Inflammatory macrophage (primary cell): ENCODE data around the gene SRGAP2.
A peak's percentile ranks its signal among the peaks of the same experiment; 100 is the strongest.
"Not testable (repeated sequence)": the region's sequence is repeated elsewhere in the genome, so short reads cannot be mapped to it uniquely, and the experiment has no call there.

ENCODE experiments used
- DNase-seq, 2 donors: peaks; one replicate each; pipeline ENCODE4 v3.0.0-alpha.2; 2020 to 2022

Gene SRGAP2

DNA sequence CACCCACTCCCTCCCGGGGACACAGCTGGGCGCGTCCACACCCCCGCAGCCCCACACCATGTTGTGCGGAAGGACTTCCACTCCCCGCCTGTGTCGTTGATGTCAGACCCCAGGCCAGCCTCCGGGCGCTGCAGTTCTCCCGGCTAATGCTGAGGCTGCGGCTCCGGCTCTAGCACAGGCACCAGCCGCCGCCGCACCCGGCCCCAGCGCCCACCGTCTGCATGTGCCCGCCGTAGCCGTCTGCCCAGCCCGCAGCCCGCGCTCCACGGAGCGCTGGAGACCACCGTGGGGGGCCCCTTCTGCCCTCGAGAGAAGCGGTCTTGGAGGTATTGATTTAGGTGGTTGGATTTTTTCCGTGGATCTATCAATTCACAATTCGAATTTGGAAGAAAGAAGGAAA is 2.2 kb downstream of the SRGAP2 start:
- DNase-seq = not testable (repeated sequence)

DNA sequence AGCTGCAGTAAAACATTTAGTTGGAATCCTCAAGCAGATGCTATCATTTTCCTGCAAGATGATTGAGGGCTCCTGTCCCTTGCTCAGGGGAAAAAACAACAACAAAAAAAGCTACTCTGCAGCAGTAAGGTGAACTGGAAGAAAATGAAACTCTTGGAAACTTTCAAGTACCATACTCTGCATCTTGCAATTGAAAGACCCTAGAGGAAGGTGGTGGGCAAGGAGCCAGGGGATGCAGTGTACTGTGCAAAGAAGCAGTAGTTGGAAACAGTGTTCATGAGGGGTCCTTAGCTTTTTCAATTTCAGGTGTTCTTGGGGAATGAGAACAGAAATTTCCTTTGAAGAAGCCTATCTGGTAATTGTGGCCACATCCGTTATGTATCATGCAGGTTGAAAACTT is 7.5 kb downstream of the SRGAP2 start:
- not testable (repeated sequence) for DNase-seq

DNA sequence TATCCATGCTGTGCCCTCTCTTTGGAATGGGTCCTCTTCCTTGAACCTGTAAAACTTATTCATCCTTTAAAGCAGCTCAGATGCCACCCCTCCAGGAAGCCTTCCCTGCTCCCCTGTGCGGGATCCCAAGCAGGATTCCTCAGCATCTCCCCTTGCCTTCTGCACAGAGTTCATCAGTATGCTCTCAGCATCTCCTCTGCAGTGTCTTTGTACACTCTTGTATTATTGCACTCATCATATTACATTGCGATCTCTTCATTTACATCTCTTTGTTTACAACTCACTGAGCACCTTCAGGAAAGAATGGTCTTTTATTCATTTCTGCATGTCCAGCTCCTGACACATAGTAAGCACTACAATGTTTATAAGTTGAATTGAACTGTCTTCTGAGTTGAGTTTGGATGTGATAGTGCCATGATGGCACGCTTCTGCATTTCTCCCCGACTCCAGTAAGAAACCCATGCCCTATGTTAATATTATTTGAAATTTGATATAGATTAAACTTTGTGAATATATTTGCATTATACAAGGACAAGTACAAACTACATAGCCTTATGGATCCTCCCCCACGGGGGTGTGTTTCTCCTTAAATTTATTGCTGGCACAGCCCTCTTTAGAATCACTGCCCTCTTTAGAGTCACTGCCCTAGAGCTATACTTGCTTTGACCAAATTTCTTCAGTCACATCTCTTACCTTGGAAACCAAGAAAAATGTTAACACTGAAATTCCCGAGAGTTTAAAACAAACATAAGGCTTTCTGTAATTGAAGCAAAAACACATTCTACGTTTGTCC is 12.5 kb downstream of the SRGAP2 start:
- DNase-seq = not testable (repeated sequence)

DNA sequence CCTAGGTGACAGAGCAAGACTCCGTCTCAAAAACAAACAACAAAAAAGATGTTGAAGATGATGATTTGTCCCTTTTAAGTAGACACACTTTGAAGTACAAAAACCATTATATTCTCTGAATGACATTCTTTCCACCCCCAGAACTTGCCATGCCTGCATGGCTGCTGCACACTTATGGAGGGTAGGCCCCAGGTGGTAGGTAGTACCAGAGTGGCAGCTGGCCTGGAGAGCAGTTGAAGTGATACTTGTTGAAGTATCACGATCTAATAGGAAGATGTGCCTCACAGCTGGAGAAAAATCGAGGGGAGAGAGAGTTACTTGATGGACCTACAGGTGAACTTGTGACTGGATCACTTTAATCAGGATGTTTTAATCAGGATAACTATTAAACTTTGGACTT is 14.9 kb downstream of the SRGAP2 start:
- DNase-seq = not testable (repeated sequence)

DNA sequence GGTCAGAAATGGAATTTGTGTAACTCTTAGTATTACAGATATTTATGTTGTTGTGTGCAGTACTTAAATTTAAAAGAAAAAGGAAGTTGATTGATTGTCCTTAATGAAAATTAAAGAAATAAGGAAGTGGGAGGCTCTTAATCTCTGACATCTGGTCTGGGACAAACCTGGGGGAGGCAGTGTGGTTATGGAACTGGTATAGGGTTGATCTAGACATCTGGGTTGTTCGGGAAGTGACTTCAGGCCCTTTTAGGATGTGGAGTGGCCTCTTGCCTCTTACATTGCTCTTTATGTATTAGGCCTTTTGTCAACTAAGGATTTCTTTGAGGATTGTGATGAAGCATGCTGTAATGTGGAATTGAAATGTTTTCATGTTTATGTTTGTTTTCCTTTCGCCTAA is 15.4 kb downstream of the SRGAP2 start:
- not testable (repeated sequence) for DNase-seq

DNA sequence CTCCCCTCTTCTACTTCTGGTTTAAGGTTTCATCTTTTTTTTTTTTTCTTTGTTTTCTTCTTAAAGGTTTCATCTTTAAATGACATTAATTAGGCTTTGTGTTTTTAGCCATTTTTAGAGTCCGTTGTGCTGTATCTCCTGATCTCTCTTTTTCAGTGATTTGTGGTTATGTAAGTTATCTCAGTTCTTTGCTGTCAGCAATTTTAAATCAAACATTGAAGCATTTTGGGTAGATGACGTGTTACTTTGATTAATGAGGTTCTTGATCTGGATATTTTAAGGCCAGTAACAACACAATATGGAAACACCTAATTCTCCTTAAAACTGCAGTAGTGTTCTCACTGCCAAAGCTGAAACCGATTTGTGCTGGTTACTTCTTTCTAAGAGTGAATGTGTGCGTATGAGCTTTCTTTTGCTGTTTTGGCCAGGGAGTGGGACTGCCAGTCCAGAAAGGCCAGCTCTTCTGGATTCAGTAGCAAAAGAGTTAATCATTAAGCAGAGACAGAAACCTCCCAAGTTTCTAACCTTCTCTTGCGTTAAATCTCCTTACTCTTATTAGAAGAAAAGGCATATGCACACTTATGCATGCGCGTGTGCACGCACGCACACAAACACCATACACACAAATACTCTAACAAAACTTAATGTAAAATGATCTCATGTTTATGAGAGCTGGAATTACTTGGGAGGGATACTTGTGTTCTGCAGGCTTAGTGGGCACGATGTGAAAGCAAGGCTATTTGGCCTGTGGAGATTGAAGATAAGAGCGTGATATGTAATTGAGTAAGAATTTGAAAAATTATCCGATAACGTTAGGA is 16.4 kb downstream of the SRGAP2 start:
- not testable (repeated sequence) for DNase-seq

DNA sequence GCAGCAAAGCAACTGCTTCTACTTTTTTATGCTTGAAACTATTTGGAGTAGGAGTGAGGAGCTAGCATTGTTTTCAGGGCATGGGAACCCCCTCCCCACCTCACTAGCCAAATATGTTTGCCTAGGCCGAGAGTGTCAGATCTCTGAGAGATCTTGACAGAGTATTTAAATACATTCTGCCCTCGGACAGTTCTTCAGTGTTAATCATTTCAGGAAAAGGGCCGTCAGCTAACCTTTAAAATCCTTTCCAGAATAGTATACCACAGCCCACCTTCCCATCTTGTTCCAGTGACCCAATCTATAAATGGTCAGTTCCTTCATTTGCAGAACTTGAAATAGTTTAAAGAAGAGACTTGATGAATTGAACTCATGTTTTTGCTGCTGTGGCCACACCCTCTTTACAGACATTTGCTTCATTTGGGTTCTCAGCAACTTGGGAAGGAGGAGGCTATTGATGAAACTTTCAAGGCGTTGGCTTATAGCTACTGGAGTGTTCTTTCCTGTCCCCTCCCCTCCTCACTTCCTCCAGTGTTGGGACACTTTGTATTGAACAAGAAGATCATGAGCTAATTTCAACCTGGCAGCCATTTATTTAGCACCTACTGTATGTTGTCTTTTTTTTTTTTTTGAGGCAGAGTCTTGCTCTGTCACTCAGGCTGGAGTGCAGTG is 17.1 kb downstream of the SRGAP2 start:
- peak; percentile 42 to 78 for DNase-seq

DNA sequence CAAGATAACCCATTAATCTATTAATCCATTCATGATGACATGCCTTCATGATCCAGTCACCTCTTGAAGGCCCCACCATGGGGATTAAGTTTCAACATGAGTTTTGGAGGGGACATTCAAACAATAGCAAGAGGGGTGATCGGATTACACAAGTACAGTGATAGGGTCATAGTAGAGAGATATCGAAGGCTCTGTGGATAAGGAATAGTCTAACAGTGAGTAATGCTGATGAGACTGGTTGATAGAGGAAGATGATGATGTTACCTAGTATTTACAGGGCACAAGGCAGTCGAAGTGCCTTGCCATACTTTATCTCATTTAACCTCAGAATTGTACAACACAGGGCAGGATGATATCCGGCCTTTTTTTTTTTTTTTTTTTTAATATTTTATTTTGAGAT is 18.2 kb downstream of the SRGAP2 start:
- not testable (repeated sequence) for DNase-seq

DNA sequence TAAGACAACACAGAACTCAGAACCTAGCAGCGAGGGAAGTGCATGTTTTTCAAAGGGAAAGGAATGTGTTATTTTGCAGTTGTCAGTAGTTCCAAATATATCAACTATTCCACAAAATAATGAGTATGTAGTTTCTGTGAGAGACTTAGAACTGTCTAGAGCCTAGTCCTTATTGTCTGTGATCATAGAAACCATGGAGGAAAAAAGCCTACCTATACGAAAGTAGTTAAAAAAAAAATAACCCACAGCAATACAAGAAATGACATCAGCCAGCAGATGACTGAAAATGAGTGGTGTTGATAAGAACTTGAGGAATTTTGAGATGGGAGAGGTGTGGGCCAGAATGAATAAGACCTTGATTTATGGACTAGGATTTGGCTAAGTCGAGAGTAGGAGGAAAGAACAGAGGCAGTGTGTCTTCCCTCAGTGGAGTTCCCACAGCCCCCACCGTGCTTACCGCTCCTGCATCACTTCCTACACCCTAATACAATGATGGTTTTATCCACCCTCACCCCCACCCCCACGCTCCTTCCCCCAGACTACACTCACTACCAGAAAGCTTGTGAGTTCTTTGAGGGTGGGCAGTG is 20.9 kb downstream of the SRGAP2 start:
- DNase-seq = not testable (repeated sequence)

DNA sequence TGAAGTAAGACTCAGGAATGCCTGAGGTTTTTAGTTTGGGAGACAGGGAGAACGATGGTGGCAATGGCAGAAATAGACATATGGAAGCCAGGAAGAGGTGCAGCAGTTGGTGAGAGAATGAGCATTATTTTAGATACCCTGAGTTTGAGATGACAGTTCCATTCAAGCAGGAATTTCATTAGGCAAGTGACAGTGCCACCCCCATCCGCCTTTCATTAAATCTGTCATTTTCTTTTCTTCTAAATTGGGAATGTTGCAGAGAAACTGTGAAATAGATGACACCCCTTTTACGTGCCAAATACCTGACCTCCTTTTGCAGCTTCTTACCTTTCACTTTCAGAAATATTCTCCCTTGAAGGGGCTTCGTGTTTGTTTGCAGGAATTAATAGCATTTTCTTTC is 22.0 kb downstream of the SRGAP2 start:
- not testable (repeated sequence) for DNase-seq

DNA sequence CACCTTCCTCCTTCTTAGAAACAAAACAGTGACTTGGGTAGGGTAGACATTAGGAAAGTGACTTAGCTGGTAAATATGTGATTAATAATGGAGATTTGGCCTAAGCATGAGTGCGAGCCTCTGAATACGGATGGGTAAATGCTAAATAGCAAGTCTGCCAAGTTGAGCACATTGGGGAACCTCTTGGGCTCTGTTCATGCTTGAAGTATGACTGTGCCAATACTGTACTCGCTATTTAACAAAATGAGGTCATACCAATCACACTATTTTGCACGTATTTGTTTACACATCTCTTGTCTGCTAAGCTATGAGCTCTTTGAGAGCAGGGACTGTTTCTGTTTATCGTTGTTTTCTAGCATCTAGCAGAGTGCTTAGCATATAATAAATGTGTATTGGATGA is 23.5 kb downstream of the SRGAP2 start:
- not testable (repeated sequence) for DNase-seq

DNA sequence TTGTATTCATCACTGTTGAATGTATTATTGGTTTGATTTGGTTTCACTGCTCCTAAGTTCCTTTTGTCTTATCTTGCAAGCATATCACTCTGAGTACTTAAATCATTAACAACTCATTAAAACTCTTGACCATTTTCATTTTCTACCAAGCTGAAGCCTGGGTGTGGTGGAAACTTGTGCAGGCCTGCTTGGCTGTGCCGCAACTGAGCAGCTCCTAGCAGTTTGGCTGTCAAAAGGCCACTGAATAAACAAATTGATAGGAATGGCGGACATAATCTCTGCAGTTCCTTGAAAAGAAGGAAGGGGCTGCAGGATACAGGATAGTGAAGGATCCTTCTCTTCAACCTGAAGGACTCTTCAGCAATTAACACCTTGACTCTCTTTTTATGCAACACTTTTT is 25.9 kb downstream of the SRGAP2 start:
- not testable (repeated sequence) for DNase-seq

DNA sequence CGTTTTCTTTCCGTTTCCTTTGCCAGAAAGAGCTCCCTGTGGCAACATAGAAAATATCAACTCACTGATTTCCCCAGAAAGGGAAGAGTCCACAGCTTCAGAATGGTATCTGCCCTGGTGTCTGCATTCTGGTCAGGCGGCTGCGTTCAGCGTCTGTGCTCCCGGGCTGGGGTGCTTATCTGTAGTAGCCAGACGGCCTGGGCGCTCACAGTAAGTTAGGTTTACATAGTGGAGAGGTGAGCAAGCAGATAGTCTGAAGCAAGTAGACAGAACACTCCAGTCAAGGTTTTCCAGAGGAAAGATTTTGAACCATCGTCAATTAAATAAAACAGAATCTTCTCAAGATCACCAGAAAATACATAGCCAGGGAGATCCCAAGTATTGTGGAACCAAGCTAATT is 28.6 kb downstream of the SRGAP2 start:
- DNase-seq = not testable (repeated sequence)

DNA sequence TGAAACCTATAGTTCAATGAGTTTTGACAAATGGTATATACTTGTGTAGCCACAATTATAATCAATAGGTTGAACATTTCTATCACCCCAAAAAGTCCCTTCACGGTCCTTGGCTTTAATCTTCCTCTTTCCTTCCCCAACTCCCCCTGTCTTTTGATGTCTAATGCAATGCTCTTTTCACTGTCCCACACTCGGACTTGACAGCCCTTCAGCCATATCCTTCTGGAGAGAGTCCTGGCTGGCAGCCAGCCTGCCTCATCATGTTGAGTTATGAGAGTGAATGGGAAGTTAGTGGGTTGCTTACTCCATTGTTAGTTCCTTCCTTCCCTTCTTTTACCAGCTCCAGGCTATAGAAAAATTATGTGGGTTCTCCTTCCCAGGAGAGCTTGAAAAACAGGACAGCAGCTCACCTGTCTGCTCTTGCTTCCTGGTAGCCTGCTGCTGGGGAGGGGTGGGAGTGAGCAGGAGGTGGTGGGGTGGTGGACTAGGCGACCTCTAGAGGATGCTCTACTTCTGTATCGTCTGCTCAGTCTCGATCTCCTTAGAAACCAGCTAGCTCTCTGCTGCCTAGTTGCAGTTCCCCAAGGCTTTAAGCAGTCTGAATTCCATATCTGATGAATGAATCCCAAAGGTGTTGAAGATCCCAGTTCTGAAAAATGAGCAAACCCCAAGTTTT is 29.8 kb downstream of the SRGAP2 start:
- DNase-seq = not testable (repeated sequence)

DNA sequence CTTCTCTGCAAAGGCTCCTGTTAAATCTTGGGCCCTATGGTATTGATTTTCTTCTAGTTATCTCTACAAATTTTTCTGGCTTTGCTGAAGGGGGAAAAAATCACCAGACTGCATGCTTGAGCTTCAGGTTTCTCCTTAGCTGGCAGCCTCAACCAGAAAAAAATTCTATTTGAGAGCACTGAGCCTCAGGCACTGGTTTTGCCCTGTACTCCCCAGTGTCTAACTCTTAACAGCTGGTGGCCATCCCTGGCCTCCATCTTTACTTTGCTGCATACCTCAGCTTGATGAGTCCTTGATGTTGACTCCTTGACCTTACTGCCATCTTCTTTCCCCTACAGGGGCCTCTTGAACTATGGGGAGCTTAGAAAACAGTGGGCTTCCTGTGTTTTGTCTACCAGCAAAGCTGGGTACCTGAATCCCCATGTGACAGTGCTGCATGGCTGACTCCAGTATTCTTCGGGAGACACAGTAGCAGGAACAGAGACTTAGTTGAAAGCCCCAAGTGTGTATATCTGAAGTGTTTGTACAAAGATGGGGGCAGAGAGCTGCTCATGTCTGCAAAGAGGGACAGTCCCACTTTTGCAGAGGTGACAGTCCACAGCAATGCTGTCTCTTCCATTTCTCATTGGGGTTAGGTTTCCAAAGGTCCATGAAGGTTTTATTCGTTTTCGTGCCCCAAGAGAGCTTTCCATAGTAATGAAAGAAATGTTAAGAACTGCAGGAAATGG is 31.0 kb downstream of the SRGAP2 start:
- not testable (repeated sequence) for DNase-seq

DNA sequence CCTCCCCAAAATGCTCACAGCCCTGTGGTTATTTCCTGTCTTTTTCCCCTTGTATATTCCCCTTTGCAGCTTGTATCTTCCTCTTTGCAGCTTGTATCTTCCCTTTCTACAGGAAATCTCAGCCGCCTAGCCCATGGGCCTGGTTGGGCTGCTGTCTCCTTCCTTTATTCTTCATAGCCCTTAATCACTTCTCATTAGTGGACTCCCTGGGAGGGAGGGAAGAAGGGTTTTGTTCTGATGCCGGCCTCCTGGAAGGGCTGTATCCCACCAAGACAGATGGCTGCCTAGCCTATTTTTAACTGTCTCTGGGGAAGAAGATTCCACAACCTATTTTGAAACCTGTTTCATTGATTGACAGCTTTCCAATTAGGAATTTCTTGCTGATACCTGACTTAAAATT is 31.8 kb downstream of the SRGAP2 start:
- DNase-seq = not testable (repeated sequence)

DNA sequence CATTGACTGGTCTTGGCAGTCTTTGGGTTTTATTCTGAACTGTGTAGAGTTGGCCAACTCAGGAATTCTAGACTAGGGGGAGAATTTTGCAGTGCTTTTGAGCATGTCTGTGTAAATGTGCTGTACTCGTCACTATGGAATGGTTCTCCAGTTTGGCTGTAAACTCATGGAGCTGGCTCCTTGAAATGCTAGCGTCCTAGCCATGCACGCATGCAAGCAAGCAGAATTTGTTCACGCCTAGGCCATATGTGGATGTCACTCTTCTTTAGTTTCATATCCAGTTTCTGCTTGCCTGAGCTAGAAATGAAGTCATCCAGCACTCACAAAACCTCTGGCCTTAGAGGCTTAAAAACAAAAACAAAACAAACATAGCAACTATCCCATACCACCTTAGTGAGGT is 36.9 kb downstream of the SRGAP2 start:
- peak; percentile 32 to 40 for DNase-seq

DNA sequence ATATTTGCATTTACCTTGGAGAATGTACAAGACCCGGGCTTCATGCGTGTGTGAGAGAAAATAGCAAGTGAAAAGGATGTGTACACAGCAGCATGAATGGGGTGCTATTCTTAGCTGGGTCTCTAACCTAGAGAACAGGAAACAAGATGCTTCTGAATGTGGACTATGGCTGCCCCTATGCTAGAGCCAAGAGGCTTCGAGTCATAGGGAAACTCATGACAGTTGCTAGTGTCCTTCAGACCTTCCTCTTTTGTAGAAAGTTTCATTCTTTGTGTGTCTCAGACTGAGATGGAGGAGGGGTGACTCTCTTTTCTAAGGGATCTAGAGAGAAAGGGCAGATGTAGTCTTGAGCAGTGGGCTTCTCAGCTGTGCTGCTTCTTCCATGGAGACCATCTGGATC is 40.0 kb downstream of the SRGAP2 start:
- peak; percentile 65 to 71 for DNase-seq

DNA sequence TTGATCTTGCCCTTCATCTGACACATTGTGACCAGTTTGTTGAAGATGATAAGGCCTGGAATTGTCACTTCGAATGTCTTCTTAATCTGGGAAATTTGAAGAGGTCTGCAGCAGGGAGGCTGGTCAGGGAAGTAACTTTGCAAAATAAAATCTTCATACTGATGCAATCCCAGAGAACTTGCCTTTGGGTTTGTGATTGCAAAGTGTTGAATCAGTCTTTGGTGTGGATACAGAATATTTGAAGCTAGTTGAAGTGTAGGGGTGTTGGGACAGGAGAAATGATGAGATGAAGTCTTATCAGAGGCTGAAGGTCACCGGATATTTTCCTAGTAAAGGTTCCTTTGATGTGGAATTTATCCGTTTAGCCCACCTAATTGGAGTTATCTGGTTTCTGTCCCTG is 42.1 kb downstream of the SRGAP2 start:
- not testable (repeated sequence) for DNase-seq

DNA sequence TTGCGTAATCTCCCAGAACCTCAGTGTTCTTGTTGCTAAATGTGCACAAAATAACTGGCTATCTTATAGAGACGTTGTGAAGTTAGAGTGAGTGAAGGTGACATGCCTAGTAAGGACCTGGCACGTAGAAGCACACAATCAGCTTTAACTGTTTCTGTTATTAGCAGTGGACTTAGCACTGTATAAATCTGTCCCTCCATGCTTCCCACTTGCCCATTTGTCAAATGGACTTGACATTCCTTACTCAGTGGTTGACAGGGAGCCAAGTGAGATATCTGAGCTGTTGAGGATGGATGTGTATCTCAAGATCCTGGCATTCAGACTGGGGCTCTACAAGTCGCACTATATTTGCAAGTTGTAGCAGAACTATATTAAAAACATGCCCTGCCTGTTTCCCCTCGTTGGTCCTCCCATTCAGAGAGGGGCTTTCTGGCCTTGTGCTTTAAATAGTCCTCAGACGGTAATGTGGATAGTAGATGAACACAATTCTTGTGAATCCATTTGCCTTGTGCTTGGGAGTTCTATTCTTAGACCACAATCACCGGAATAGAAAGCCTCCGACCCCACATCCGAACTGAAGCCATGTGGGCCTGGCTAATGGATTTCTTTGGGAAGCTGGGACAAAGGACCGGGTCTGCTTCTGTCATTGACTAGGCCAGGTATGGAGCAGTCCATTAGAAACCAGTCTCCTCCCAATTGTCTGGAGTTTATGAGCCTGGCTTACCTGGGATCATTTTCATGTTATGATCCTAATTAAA is 43.0 kb downstream of the SRGAP2 start:
- DNase-seq = not testable (repeated sequence)
